Measurements from ENCODE around the gene KRT36. TPM values are rescaled to one million over a fixed set of nuclear protein-coding genes. Genes with fewer than 3 reads are reported as not detected.

Gene KRT36
- total RNA-seq, 1 donor from 2014 or later = not detected

GRCh38 chr17:41463746-41464145 lies 26.0 kb downstream of the KRT36 start:
- ATAC-seq (ENCODE audit: low read depth) (no peak), DNase-seq (no peak)
- ChIA-PET CTCF (no interaction called here), POLR2A (no interaction called here)
- TF ChIP-seq CTCF (IDR thresholded peaks at IDR 0.05) = no peak
- intact Hi-C loops (cut with micrococcal nuclease) = no loop called here
- no peaks in the 10 kb centered on the region for H3K4me1 Mint-ChIP-seq
- H3K27me3 Mint-ChIP-seq = peaks cover 26% of the 10 kb centered on the region
- H3K9me3 Mint-ChIP-seq = peaks cover 7% of the 10 kb centered on the region
- no peaks in the 10 kb centered on the region for H3K36me3 Mint-ChIP-seq (ENCODE audit: low read depth)
- H3K4me3 Mint-ChIP-seq = no peak overlapping the region
- no peak overlapping the region for H3K27ac Mint-ChIP-seq

GRCh38 chr17:41462705-41463104 lies 27.0 kb downstream of the KRT36 start:
- no peak for ATAC-seq (ENCODE audit: low read depth)
- ChIA-PET POLR2A (no interaction called here), CTCF (no interaction called here)
- intact Hi-C loops (cut with micrococcal nuclease) = no loop called here
- no peaks in the 10 kb centered on the region for H3K4me1 Mint-ChIP-seq
- H3K36me3 Mint-ChIP-seq (ENCODE audit: low read depth) = no peaks in the 10 kb centered on the region
- no peak overlapping the region for H3K27ac Mint-ChIP-seq
- H3K27me3 Mint-ChIP-seq = peaks cover 26% of the 10 kb centered on the region
- peaks cover 1% of the 10 kb centered on the region for H3K9me3 Mint-ChIP-seq
- no peak for TF ChIP-seq CTCF (IDR thresholded peaks at IDR 0.05)
- no peak for DNase-seq
- no peak overlapping the region for H3K4me3 Mint-ChIP-seq

- POLR2A ChIA-PET = no interaction called here
- H3K4me3 Mint-ChIP-seq = no peak overlapping the region
- CTCF ChIA-PET = no interaction called here
Observed at GRCh38 chr17:41457676-41458075, 32.0 kb downstream of the KRT36 start.

GRCh38 chr17:41456204-41456603 lies 33.5 kb downstream of the KRT36 start:
- intact Hi-C loops (cut with micrococcal nuclease) = no loop called here
- POLR2A ChIA-PET = no interaction called here
- ATAC-seq (ENCODE audit: low read depth) (no peak), DNase-seq (no peak)
- H3K4me3 Mint-ChIP-seq = no peak overlapping the region
- peaks cover 18% of the 10 kb centered on the region for H3K27me3 Mint-ChIP-seq
- no peaks in the 10 kb centered on the region for H3K9me3 Mint-ChIP-seq
- no peak overlapping the region for H3K27ac Mint-ChIP-seq
- CTCF ChIA-PET = no interaction called here
- H3K36me3 Mint-ChIP-seq (ENCODE audit: low read depth) = no peaks in the 10 kb centered on the region
- H3K4me1 Mint-ChIP-seq = no peaks in the 10 kb centered on the region
- no peak for TF ChIP-seq CTCF (IDR thresholded peaks at IDR 0.05)

More at GRCh38 chr17:41457676-41458075, 32.0 kb downstream of the KRT36 start:
- no peaks in the 10 kb centered on the region for H3K4me1 Mint-ChIP-seq
- H3K27me3 Mint-ChIP-seq = peaks cover 20% of the 10 kb centered on the region
- intact Hi-C loops (cut with micrococcal nuclease) = no loop called here
- TF ChIP-seq CTCF (IDR thresholded peaks at IDR 0.05) = no peak
- no peak overlapping the region for H3K27ac Mint-ChIP-seq
- H3K9me3 Mint-ChIP-seq = no peaks in the 10 kb centered on the region
- no peak for ATAC-seq (ENCODE audit: low read depth)
- no peaks in the 10 kb centered on the region for H3K36me3 Mint-ChIP-seq (ENCODE audit: low read depth)
- no peak for DNase-seq

GRCh38 chr17:41455236-41455635 lies 34.5 kb downstream of the KRT36 start:
- intact Hi-C loops (cut with micrococcal nuclease) = no loop called here
- Mint-ChIP-seq H3K4me3 (no peak overlapping the region), H3K9me3 (no peaks in the 10 kb centered on the region), H3K27ac (no peak overlapping the region), H3K4me1 (no peaks in the 10 kb centered on the region), H3K36me3 (ENCODE audit: low read depth) (no peaks in the 10 kb centered on the region), H3K27me3 (peaks cover 20% of the 10 kb centered on the region)
- ChIA-PET CTCF (no interaction called here), POLR2A (no interaction called here)
- ATAC-seq (ENCODE audit: low read depth) (no peak), DNase-seq (no peak)
- no peak for TF ChIP-seq CTCF (IDR thresholded peaks at IDR 0.05)
